ENCODE data around the gene AGAP9.
"Not testable (repeated sequence)": the region's sequence is repeated elsewhere in the genome, so short reads cannot be mapped to it uniquely, and the experiment has no call there.

Gene AGAP9

DNA sequence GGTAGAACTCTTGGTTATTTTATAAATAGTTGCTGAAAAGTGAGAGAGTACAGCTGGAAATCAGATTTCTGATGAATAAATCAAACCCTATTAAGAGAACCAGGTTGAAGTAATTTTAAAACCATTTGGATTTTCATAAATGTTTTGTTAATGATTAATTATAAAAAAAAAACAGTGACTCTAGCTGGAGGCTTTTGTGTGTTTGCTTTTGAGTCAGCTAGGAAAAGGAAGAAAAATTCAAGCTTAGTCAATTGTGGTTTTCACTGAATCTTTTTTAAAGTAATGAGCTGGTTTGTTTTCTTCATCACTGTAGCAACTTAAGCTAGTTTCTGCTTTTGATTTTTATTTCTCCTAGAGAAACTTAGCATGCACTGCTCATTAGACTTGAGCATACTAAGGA is 34.2 kb upstream of the AGAP9 start:
- not testable (repeated sequence) for H3K27ac ChIP-seq (ENCODE audit: low read depth, low read length); H3K9ac ChIP-seq (ENCODE audit: low read depth in 1 of 2, low read length in 2 of 2)

DNA sequence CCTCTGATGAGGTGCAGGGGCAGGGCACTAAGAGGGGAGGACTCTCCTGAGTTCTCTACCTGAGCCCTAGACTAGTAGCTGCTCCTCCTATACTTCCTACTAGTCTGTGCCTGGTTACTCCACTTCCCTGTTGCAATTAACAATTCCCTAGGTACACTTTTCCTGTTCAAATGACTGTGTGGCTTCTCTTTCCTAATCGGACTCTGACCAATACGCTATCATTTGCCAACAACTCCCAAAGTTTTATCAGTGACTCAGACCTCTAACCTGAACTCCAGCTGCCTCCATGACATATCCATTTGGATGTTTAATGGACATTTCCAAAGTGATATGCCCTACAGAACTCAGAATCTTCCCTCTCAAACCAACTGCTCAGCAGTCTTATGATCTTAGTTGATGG is 31.9 kb upstream of the AGAP9 start:
- not testable (repeated sequence) for H3K9me3 ChIP-seq (ENCODE audit: control insufficient read depth in 1 of 2, low read length in 2 of 2); H3K36me3 ChIP-seq (ENCODE audit: control insufficient read depth in 1 of 2, insufficient read depth in 2 of 2, low read length in 2 of 2); H3K9ac ChIP-seq (ENCODE audit: low read depth in 1 of 2, low read length in 2 of 2); H3K4me3 ChIP-seq (ENCODE audit: low read depth in 1 of 2, low read length in 2 of 2); H3K27me3 ChIP-seq (ENCODE audit: control insufficient read depth in 1 of 2, insufficient read depth in 2 of 2, low read length in 2 of 2); H3K27ac ChIP-seq (ENCODE audit: low read depth, low read length); H3K4me1 ChIP-seq (ENCODE audit: control insufficient read depth in 1 of 2, insufficient read depth in 2 of 2, low read length in 2 of 2)

More for the DNA sequence above, 34.2 kb upstream of the AGAP9 start:
- not testable (repeated sequence) for H3K9me3 ChIP-seq (ENCODE audit: control insufficient read depth in 1 of 2, low read length in 2 of 2); H3K4me1 ChIP-seq (ENCODE audit: control insufficient read depth in 1 of 2, insufficient read depth in 2 of 2, low read length in 2 of 2); H3K4me3 ChIP-seq (ENCODE audit: low read depth in 1 of 2, low read length in 2 of 2); H3K27me3 ChIP-seq (ENCODE audit: control insufficient read depth in 1 of 2, insufficient read depth in 2 of 2, low read length in 2 of 2); H3K36me3 ChIP-seq (ENCODE audit: control insufficient read depth in 1 of 2, insufficient read depth in 2 of 2, low read length in 2 of 2)

DNA sequence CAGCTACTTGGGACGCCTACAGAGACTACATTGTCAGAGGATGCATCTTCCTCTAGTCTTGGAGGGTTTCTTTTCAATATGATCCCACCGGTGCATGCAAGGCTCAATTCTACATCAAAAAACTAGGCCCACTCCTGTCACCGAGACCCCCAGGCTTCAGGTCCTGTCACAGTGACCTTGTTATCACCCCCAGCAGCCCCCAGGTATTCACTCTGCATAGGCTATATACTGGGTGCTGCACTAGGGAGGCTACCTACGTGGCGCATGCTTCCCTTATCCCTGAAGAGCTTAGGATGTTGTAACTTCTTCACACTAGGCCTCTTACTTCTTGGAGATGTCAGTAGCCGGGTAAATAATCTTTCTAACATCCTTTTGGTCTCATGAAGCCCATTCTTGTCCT is 31.1 kb upstream of the AGAP9 start:
- not testable (repeated sequence) for H3K9ac ChIP-seq (ENCODE audit: low read depth in 1 of 2, low read length in 2 of 2); H3K9me3 ChIP-seq (ENCODE audit: control insufficient read depth in 1 of 2, low read length in 2 of 2); H3K36me3 ChIP-seq (ENCODE audit: control insufficient read depth in 1 of 2, insufficient read depth in 2 of 2, low read length in 2 of 2); H3K4me1 ChIP-seq (ENCODE audit: control insufficient read depth in 1 of 2, insufficient read depth in 2 of 2, low read length in 2 of 2); H3K27ac ChIP-seq (ENCODE audit: low read depth, low read length); H3K4me3 ChIP-seq (ENCODE audit: low read depth in 1 of 2, low read length in 2 of 2); H3K27me3 ChIP-seq (ENCODE audit: control insufficient read depth in 1 of 2, insufficient read depth in 2 of 2, low read length in 2 of 2)

DNA sequence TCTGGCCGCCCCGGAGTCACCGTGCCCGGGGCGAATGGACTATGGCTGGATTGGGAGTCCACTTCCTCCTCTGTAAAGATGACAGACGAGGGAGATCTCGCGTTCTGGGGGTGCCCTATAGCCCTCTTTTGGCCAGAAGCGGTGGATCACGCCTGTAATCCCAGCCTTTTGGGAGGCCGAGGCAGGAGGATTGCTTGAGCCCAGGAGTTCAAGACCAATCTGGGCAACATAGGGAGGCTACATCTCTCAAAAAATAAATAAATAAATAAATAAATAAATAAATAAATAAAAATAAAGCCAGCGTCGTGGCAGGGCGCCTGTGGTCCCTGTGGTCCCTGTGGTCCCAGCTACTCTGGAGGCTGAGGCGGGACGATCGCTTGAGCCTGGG is 30.4 kb upstream of the AGAP9 start:
- not testable (repeated sequence) for H3K9me3 ChIP-seq (ENCODE audit: control insufficient read depth in 1 of 2, low read length in 2 of 2); H3K36me3 ChIP-seq (ENCODE audit: control insufficient read depth in 1 of 2, insufficient read depth in 2 of 2, low read length in 2 of 2); H3K27me3 ChIP-seq (ENCODE audit: control insufficient read depth in 1 of 2, insufficient read depth in 2 of 2, low read length in 2 of 2); H3K4me1 ChIP-seq (ENCODE audit: control insufficient read depth in 1 of 2, insufficient read depth in 2 of 2, low read length in 2 of 2)
- H3K4me3 ChIP-seq (ENCODE audit: low read depth in 1 of 2, low read length in 2 of 2): peak overlapping the region; percentile 59 to 61
- H3K9ac ChIP-seq (ENCODE audit: low read depth in 1 of 2, low read length in 2 of 2): peak overlapping the region in 1 of 2 donors; percentile 54
- H3K27ac ChIP-seq (ENCODE audit: low read depth, low read length): peak overlapping the region; percentile 56

DNA sequence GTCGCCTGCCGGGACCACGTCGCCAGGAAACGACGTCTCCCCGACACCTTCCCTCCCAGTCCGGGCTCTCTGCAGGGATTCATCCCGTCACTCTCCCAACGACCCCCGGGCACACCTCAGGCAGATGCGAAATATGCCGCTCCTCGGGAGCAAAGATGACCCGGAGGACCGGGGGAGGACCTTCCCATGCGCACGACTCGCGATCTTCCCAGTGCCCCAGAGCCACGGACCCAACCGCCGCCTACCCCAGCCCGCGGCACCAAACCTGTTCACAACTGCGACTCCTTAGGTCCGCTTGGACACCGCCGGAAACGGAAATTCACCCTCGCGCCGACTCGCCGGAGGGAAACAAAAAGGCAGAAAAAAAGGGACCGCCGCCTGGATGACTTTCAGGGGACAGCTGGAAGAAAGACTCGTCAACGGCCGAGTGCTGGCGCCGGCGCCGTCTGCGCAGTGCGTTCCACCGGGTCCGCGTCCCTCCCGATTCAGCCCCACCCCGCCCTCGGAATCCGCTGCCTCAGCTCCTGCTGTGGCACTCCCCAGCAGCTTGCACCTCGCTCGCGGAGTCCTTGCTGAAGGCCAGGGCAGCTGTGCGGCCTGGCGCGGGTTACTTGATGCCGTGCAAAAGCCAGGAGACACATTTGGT is 29.9 kb upstream of the AGAP9 start:
- H3K4me3 ChIP-seq (ENCODE audit: low read depth in 1 of 2, low read length in 2 of 2): peak overlapping the region; percentile 61 to 94
- H3K9ac ChIP-seq (ENCODE audit: low read depth in 1 of 2, low read length in 2 of 2): peak overlapping the region; percentile 56 to 59

DNA sequence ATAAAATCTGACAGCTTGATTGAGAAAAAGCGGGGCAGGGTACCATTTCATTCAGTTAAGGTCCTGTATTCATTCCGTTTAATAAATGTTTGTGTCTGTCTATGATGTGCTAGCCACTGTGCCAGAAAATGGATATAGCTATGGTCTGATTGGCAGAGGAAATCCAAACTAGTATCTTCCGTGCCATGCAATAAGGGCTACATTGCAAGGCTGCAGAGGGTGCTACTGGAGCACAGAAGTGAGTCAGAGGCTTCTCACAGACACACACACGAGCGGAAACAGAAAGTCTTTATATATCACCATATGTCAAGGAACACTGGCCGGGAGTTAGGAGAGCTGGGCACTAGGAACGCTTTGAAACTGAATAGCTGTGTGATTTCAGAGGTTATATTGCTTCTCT is 29.3 kb upstream of the AGAP9 start:
- not testable (repeated sequence) for H3K4me1 ChIP-seq (ENCODE audit: control insufficient read depth in 1 of 2, insufficient read depth in 2 of 2, low read length in 2 of 2); H3K27me3 ChIP-seq (ENCODE audit: control insufficient read depth in 1 of 2, insufficient read depth in 2 of 2, low read length in 2 of 2); H3K27ac ChIP-seq (ENCODE audit: low read depth, low read length); H3K9me3 ChIP-seq (ENCODE audit: control insufficient read depth in 1 of 2, low read length in 2 of 2); H3K36me3 ChIP-seq (ENCODE audit: control insufficient read depth in 1 of 2, insufficient read depth in 2 of 2, low read length in 2 of 2)
- H3K9ac ChIP-seq (ENCODE audit: low read depth in 1 of 2, low read length in 2 of 2): peak overlapping the region; percentile 56 to 59
- H3K4me3 ChIP-seq (ENCODE audit: low read depth in 1 of 2, low read length in 2 of 2): peak overlapping the region; percentile 61 to 94

More for the DNA sequence above, 29.9 kb upstream of the AGAP9 start:
- not testable (repeated sequence) for H3K27me3 ChIP-seq (ENCODE audit: control insufficient read depth in 1 of 2, insufficient read depth in 2 of 2, low read length in 2 of 2); H3K4me1 ChIP-seq (ENCODE audit: control insufficient read depth in 1 of 2, insufficient read depth in 2 of 2, low read length in 2 of 2); H3K36me3 ChIP-seq (ENCODE audit: control insufficient read depth in 1 of 2, insufficient read depth in 2 of 2, low read length in 2 of 2); H3K9me3 ChIP-seq (ENCODE audit: control insufficient read depth in 1 of 2, low read length in 2 of 2)
- peak overlapping the region; percentile 78 for H3K27ac ChIP-seq (ENCODE audit: low read depth, low read length)

DNA sequence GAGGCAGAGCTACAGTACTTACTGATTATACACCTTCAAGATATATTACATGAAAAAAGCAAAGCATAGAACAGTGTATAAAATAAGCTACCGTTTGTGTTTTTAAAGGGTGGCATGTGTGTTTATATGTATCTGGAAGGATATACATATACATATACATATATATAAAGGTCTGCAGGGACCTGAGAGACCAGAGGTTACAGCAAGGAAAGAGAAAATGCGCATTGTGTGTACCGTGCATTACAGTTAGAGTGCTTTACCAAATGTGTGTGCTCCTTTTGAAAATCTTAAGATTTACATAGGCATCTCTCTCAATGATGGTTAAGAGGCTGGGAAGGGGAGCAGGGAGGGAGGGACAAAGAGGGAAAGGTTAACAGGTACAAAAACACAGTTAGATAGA is 23.8 kb upstream of the AGAP9 start:
- not testable (repeated sequence) for H3K4me3 ChIP-seq (ENCODE audit: low read depth in 1 of 2, low read length in 2 of 2); H3K9me3 ChIP-seq (ENCODE audit: control insufficient read depth in 1 of 2, low read length in 2 of 2); H3K36me3 ChIP-seq (ENCODE audit: control insufficient read depth in 1 of 2, insufficient read depth in 2 of 2, low read length in 2 of 2); H3K4me1 ChIP-seq (ENCODE audit: control insufficient read depth in 1 of 2, insufficient read depth in 2 of 2, low read length in 2 of 2); H3K9ac ChIP-seq (ENCODE audit: low read depth in 1 of 2, low read length in 2 of 2); H3K27me3 ChIP-seq (ENCODE audit: control insufficient read depth in 1 of 2, insufficient read depth in 2 of 2, low read length in 2 of 2); H3K27ac ChIP-seq (ENCODE audit: low read depth, low read length)

DNA sequence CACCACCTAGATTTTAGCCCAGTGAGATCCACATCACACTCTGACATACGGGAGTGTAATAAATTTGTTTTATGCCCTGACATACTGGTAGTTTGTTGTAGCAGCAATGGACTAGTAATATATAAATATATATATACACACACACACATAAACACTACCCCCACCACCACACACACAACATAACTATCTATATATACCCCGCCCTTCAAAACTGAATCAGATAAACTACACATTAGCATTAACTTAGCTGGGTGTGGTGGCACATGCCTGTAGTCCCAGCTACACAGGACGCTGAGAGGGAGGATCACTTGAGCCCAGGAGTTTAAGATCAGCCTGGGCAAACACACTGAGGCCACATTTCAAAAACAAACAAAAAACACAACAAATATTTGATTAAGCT is 13.0 kb upstream of the AGAP9 start:
- not testable (repeated sequence) for H3K9me3 ChIP-seq (ENCODE audit: control insufficient read depth in 1 of 2, low read length in 2 of 2)

DNA sequence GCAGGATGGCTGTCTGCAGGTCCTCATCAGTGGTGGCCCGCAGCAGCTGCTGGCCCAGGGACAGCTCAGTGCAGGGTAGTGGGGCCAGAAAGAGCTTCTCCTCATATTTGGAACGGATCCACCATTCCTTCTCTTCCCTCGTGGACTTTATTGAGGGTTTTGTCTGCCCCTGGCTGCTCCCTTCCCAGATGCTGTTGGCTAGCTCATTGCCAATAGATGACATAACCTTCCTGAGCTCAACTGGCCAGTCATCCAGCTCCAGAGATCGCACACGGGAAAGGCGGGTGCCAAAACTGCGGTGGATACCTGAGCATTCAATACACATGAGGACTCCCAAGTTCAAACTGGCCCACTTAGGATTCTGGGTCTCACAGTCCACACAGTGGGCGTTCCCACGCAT is 21.1 kb downstream of the AGAP9 start:
- not testable (repeated sequence) for H3K9me3 ChIP-seq (ENCODE audit: control insufficient read depth in 1 of 2, low read length in 2 of 2); H3K4me3 ChIP-seq (ENCODE audit: low read depth in 1 of 2, low read length in 2 of 2); H3K9ac ChIP-seq (ENCODE audit: low read depth in 1 of 2, low read length in 2 of 2); H3K4me1 ChIP-seq (ENCODE audit: control insufficient read depth in 1 of 2, insufficient read depth in 2 of 2, low read length in 2 of 2); H3K27me3 ChIP-seq (ENCODE audit: control insufficient read depth in 1 of 2, insufficient read depth in 2 of 2, low read length in 2 of 2); H3K36me3 ChIP-seq (ENCODE audit: control insufficient read depth in 1 of 2, insufficient read depth in 2 of 2, low read length in 2 of 2); H3K27ac ChIP-seq (ENCODE audit: low read depth, low read length)

More for the DNA sequence above, 13.0 kb upstream of the AGAP9 start:
- H3K4me1 ChIP-seq (ENCODE audit: control insufficient read depth in 1 of 2, insufficient read depth in 2 of 2, low read length in 2 of 2); H3K36me3 ChIP-seq (ENCODE audit: control insufficient read depth in 1 of 2, insufficient read depth in 2 of 2, low read length in 2 of 2); H3K9ac ChIP-seq (ENCODE audit: low read depth in 1 of 2, low read length in 2 of 2); H3K27me3 ChIP-seq (ENCODE audit: control insufficient read depth in 1 of 2, insufficient read depth in 2 of 2, low read length in 2 of 2); H3K4me3 ChIP-seq (ENCODE audit: low read depth in 1 of 2, low read length in 2 of 2); H3K27ac ChIP-seq (ENCODE audit: low read depth, low read length): not testable (repeated sequence)

DNA sequence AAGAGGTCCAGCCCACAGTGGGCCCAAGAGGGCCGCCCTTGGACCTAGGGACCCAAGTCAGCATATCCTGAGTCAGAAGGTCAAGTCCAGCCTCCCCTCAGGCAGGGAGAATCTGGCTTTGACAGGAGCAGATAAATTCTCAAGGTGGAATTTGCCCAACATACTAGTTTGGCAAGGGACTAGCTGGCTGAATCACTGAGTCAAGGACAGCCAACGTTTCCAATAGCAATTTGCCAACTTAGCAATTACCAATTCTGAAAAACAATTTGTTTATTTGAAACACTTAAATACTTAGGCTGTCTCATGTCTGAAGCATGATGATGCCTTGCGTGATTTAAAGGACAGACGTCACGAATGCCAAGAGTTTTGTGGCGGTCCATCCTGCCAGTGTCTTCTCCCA is 29.2 kb downstream of the AGAP9 start:
- not testable (repeated sequence) for H3K9ac ChIP-seq (ENCODE audit: low read depth in 1 of 2, low read length in 2 of 2); H3K4me3 ChIP-seq (ENCODE audit: low read depth in 1 of 2, low read length in 2 of 2); H3K4me1 ChIP-seq (ENCODE audit: control insufficient read depth in 1 of 2, insufficient read depth in 2 of 2, low read length in 2 of 2); H3K9me3 ChIP-seq (ENCODE audit: control insufficient read depth in 1 of 2, low read length in 2 of 2); H3K36me3 ChIP-seq (ENCODE audit: control insufficient read depth in 1 of 2, insufficient read depth in 2 of 2, low read length in 2 of 2); H3K27me3 ChIP-seq (ENCODE audit: control insufficient read depth in 1 of 2, insufficient read depth in 2 of 2, low read length in 2 of 2); H3K27ac ChIP-seq (ENCODE audit: low read depth, low read length)

DNA sequence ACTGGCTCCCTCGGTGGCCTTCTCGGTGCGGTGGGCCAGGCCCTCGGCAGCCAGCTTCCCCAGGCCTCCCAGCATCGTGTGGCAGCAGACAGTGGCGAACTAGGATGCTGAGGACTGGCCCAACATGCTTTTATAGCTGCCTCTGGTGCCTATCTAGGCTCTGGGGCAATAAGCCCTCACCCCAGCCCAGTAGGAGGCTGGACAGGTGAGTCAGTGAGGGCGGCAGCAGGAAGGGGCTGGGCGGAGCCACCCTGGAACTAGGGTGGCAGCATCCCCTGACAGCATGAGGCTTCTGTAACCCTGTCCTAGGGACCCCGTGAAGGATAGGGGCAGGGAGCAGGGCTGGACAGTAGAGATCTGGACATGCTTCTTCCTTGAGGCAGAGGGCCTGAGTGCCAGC is 31.8 kb downstream of the AGAP9 start, which contains the start of gene FAM25G:
FAM25G (minus strand) TSS at position 101 of the 400 bp plus-strand sequence; CDS start at position 75, 26 bp downstream.
- not testable (repeated sequence) for H3K4me3 ChIP-seq (ENCODE audit: low read depth in 1 of 2, low read length in 2 of 2); H3K36me3 ChIP-seq (ENCODE audit: control insufficient read depth in 1 of 2, insufficient read depth in 2 of 2, low read length in 2 of 2); H3K9me3 ChIP-seq (ENCODE audit: control insufficient read depth in 1 of 2, low read length in 2 of 2); H3K4me1 ChIP-seq (ENCODE audit: control insufficient read depth in 1 of 2, insufficient read depth in 2 of 2, low read length in 2 of 2); H3K27ac ChIP-seq (ENCODE audit: low read depth, low read length); H3K27me3 ChIP-seq (ENCODE audit: control insufficient read depth in 1 of 2, insufficient read depth in 2 of 2, low read length in 2 of 2); H3K9ac ChIP-seq (ENCODE audit: low read depth in 1 of 2, low read length in 2 of 2)

Measured in duodenal mucosa (tissue), 2 donors.